ENCODE results near the gene NOTCH3.

GRCh38 chr19:15218501-15218900 lies 17.7 kb upstream of the NOTCH3 start:
- TF ChIP-seq CTCF (IDR thresholded peaks at IDR 0.05) (no peak), POLR2A (IDR thresholded peaks at IDR 0.05) (no peak)
